ENCODE data around the gene DLGAP5.

Gene DLGAP5

GRCh38 chr14:55120571-55121495, 70.6 kb downstream of the DLGAP5 start:
- peaks cover 2% of the 10 kb centered on the region for H3K4me1 ChIP-seq (ENCODE audit: control insufficient read depth, low read depth, low read length)
- H3K27me3 ChIP-seq (ENCODE audit: insufficient read depth, low read length, poor library complexity), result no peaks in the 10 kb centered on the region
- H4K8ac ChIP-seq (ENCODE audit: low read depth, low read length), result no peak overlapping the region
- no peak overlapping the region for H3K4ac ChIP-seq (ENCODE audit: low read depth, low read length)
- H3K79me2 ChIP-seq (ENCODE audit: control insufficient read depth, insufficient read depth, low read length), result no peaks in the 10 kb centered on the region
- H3K27ac ChIP-seq (ENCODE audit: low read depth, low read length), result no peak overlapping the region
- no peak overlapping the region for H2BK5ac ChIP-seq (ENCODE audit: low read length)
- no peak overlapping the region for H4K5ac ChIP-seq (ENCODE audit: low read length)
- H3K56ac ChIP-seq (ENCODE audit: low read length), result no peak overlapping the region
- H3K18ac ChIP-seq (ENCODE audit: low read length), result no peak overlapping the region
- H3K36me3 ChIP-seq (ENCODE audit: control insufficient read depth, insufficient read depth, low read length), result no peaks in the 10 kb centered on the region
- DNase-seq, result peak; percentile 63
- no peaks in the 10 kb centered on the region for H3K79me1 ChIP-seq (ENCODE audit: low read length)
- no peak overlapping the region for H2BK120ac ChIP-seq (ENCODE audit: low read depth, low read length)
- no peak overlapping the region for H3K23ac ChIP-seq (ENCODE audit: low read length)
- no peak overlapping the region for H3K4me3 ChIP-seq (ENCODE audit: low read length)
- H2AK5ac ChIP-seq (ENCODE audit: low read length), result no peak overlapping the region
- no peak overlapping the region for H3K4me2 ChIP-seq (ENCODE audit: low read length)
- H2BK15ac ChIP-seq (replicated peaks; ENCODE audit: low read depth), result no peak overlapping the region
- WGBS (ENCODE audit: extremely low coverage, insufficient coverage, low lambda C conversion rate), result no CpG with 5 or more reads among the region's 13 CpGs
- H3K9ac ChIP-seq (ENCODE audit: low read length), result no peak overlapping the region

DNA sequence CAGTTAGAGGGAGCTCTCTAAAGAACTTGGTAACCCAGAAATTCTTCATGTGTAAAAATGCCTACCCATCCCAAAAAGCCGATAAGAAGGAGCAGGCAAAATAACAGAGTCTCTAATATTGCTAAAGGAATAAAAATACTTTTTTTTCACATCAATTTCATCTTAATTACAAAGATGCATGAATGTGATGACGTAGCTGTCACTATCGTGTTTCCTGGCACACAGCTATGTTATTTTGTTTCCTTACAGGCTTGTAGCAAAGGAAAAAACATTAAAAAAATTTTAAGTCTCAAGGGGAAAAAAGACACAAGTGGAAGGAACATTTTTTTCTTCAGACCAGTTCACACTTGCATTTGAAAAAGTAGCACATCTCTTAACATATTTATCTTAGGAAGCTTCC, 72.6 kb downstream of the DLGAP5 start:
- Histone ChIP-seq H3K79me2 (ENCODE audit: control insufficient read depth, insufficient read depth, low read length) (no peaks in the 10 kb centered on the region), H3K27ac (ENCODE audit: low read depth, low read length) (no peak overlapping the region), H3K79me1 (ENCODE audit: low read length) (no peaks in the 10 kb centered on the region), H3K4me2 (ENCODE audit: low read length) (no peak overlapping the region), H2BK120ac (ENCODE audit: low read depth, low read length) (no peak overlapping the region), H3K23ac (ENCODE audit: low read length) (no peak overlapping the region), H3K9ac (ENCODE audit: low read length) (no peak overlapping the region), H4K8ac (ENCODE audit: low read depth, low read length) (no peak overlapping the region), H3K36me3 (ENCODE audit: control insufficient read depth, insufficient read depth, low read length) (no peaks in the 10 kb centered on the region), H3K4me1 (ENCODE audit: control insufficient read depth, low read depth, low read length) (peaks cover 2% of the 10 kb centered on the region), H3K56ac (ENCODE audit: low read length) (no peak overlapping the region), H3K27me3 (ENCODE audit: insufficient read depth, low read length, poor library complexity) (no peaks in the 10 kb centered on the region), H2AK5ac (ENCODE audit: low read length) (no peak overlapping the region), H3K4ac (ENCODE audit: low read depth, low read length) (no peak overlapping the region), H4K5ac (ENCODE audit: low read length) (no peak overlapping the region), H3K4me3 (ENCODE audit: low read length) (no peak overlapping the region), H2BK5ac (ENCODE audit: low read length) (no peak overlapping the region), H2BK15ac (replicated peaks; ENCODE audit: low read depth) (no peak overlapping the region), H3K18ac (ENCODE audit: low read length) (no peak overlapping the region)
- no CpG with 5 or more reads among the region's 3 CpGs for WGBS (ENCODE audit: extremely low coverage, insufficient coverage, low lambda C conversion rate)
- DNase-seq, result no peak

GRCh38 chr14:55117803-55118441, 73.5 kb downstream of the DLGAP5 start:
- H4K8ac ChIP-seq (ENCODE audit: low read depth, low read length), result no peak overlapping the region
- no CpG with 5 or more reads among the region's 7 CpGs for WGBS (ENCODE audit: extremely low coverage, insufficient coverage, low lambda C conversion rate)

DNA sequence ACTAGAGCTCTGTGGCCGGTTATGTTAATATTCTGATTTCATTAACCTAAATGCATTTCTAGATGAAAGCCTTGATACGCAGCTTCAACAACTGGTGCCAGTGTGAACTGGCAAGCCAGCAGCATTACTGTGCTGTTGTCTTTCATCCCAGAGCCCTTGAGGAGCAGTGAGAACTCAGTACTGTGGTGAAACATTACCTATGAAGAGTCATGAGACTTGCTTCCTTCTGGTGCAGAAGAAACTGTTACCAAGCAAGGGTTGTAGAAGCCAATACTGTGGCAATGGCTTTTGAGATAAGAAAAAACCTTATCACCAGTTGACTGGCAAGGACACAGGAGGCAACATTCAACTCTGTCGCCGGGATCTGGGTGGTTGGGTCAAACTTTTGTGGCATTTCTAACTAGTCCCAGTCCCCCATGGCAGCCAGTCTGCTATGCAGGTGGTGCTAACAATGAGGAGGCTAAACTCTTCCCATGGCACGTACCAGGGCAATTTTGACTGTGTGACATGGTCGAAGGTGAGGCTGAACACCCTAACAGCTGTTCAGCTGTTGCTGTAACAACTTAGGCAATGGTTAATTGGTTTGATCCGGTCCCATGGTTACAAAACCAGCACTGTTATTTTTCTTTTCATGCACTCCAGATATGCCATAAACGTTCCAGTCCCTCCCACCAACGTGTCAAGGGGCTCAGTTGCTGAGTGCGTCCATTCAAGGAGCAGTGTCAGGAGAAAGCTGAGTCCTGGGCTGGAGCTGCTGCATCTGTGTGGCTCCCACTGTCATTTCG, 74.9 kb downstream of the DLGAP5 start:
- Histone ChIP-seq H3K4me3 (ENCODE audit: low read length) (no peak overlapping the region), H3K36me3 (ENCODE audit: control insufficient read depth, insufficient read depth, low read length) (no peaks in the 10 kb centered on the region), H2BK5ac (ENCODE audit: low read length) (no peak overlapping the region), H2AK5ac (ENCODE audit: low read length) (no peak overlapping the region), H3K9ac (ENCODE audit: low read length) (no peak overlapping the region), H3K79me2 (ENCODE audit: control insufficient read depth, insufficient read depth, low read length) (no peaks in the 10 kb centered on the region), H2BK120ac (ENCODE audit: low read depth, low read length) (no peak overlapping the region), H4K5ac (ENCODE audit: low read length) (no peak overlapping the region), H3K56ac (ENCODE audit: low read length) (no peak overlapping the region), H3K18ac (ENCODE audit: low read length) (no peak overlapping the region), H3K27ac (ENCODE audit: low read depth, low read length) (no peak overlapping the region), H2BK15ac (replicated peaks; ENCODE audit: low read depth) (no peak overlapping the region), H3K4me2 (ENCODE audit: low read length) (no peak overlapping the region), H3K4me1 (ENCODE audit: control insufficient read depth, low read depth, low read length) (peaks cover 2% of the 10 kb centered on the region), H3K27me3 (ENCODE audit: insufficient read depth, low read length, poor library complexity) (no peaks in the 10 kb centered on the region), H4K8ac (ENCODE audit: low read depth, low read length) (no peak overlapping the region), H3K79me1 (ENCODE audit: low read length) (no peaks in the 10 kb centered on the region), H3K23ac (ENCODE audit: low read length) (no peak overlapping the region), H3K4ac (ENCODE audit: low read depth, low read length) (no peak overlapping the region)
- WGBS (ENCODE audit: extremely low coverage, insufficient coverage, low lambda C conversion rate), result no CpG with 5 or more reads among the region's 11 CpGs
- DNase-seq, result no peak

More at GRCh38 chr14:55117803-55118441, 73.5 kb downstream of the DLGAP5 start:
- Histone ChIP-seq H3K9ac (ENCODE audit: low read length) (no peak overlapping the region), H3K27me3 (ENCODE audit: insufficient read depth, low read length, poor library complexity) (no peaks in the 10 kb centered on the region), H3K79me2 (ENCODE audit: control insufficient read depth, insufficient read depth, low read length) (no peaks in the 10 kb centered on the region), H4K5ac (ENCODE audit: low read length) (no peak overlapping the region), H3K27ac (ENCODE audit: low read depth, low read length) (no peak overlapping the region), H2AK5ac (ENCODE audit: low read length) (no peak overlapping the region), H3K4ac (ENCODE audit: low read depth, low read length) (no peak overlapping the region), H3K36me3 (ENCODE audit: control insufficient read depth, insufficient read depth, low read length) (no peaks in the 10 kb centered on the region), H3K4me3 (ENCODE audit: low read length) (no peak overlapping the region), H2BK15ac (replicated peaks; ENCODE audit: low read depth) (no peak overlapping the region), H3K23ac (ENCODE audit: low read length) (no peak overlapping the region), H3K18ac (ENCODE audit: low read length) (no peak overlapping the region), H2BK5ac (ENCODE audit: low read length) (no peak overlapping the region), H3K79me1 (ENCODE audit: low read length) (no peaks in the 10 kb centered on the region), H3K4me1 (ENCODE audit: control insufficient read depth, low read depth, low read length) (peaks cover 2% of the 10 kb centered on the region), H2BK120ac (ENCODE audit: low read depth, low read length) (no peak overlapping the region), H3K56ac (ENCODE audit: low read length) (no peak overlapping the region), H3K4me2 (ENCODE audit: low read length) (no peak overlapping the region)
- DNase-seq, result no peak

DNA sequence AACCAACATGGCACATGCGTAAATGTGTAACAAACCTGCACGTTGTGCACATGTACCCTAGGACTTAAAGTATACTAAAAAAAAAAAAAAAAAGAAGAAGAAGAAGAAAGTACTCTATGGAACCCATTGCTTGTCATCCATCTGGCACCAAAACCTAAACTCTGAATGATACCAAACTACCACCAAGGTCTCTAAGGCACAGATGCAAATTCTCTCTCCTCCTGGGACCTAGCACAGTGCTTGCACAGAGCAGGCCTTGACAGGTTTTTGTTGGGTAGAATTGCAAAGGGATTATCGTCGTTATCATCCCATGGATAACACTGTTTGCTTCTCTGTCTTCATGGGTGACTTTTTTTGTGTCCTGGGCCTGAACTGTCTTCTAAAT, 75.5 kb downstream of the DLGAP5 start:
- Histone ChIP-seq H3K79me1 (ENCODE audit: low read length) (no peaks in the 10 kb centered on the region), H3K27me3 (ENCODE audit: insufficient read depth, low read length, poor library complexity) (no peaks in the 10 kb centered on the region), H4K5ac (ENCODE audit: low read length) (no peak overlapping the region), H3K4me1 (ENCODE audit: control insufficient read depth, low read depth, low read length) (peaks cover 2% of the 10 kb centered on the region), H3K9ac (ENCODE audit: low read length) (no peak overlapping the region), H3K36me3 (ENCODE audit: control insufficient read depth, insufficient read depth, low read length) (no peaks in the 10 kb centered on the region), H3K4me2 (ENCODE audit: low read length) (no peak overlapping the region), H4K8ac (ENCODE audit: low read depth, low read length) (no peak overlapping the region), H3K27ac (ENCODE audit: low read depth, low read length) (no peak overlapping the region), H2BK15ac (replicated peaks; ENCODE audit: low read depth) (no peak overlapping the region), H2AK5ac (ENCODE audit: low read length) (no peak overlapping the region), H2BK5ac (ENCODE audit: low read length) (no peak overlapping the region), H2BK120ac (ENCODE audit: low read depth, low read length) (no peak overlapping the region), H3K23ac (ENCODE audit: low read length) (no peak overlapping the region), H3K4me3 (ENCODE audit: low read length) (no peak overlapping the region), H3K56ac (ENCODE audit: low read length) (no peak overlapping the region), H3K79me2 (ENCODE audit: control insufficient read depth, insufficient read depth, low read length) (no peaks in the 10 kb centered on the region), H3K18ac (ENCODE audit: low read length) (no peak overlapping the region), H3K4ac (ENCODE audit: low read depth, low read length) (no peak overlapping the region)
- no peak for DNase-seq
- no CpG with 5 or more reads among the region's 4 CpGs for WGBS (ENCODE audit: extremely low coverage, insufficient coverage, low lambda C conversion rate)

Measured in mesendoderm (in vitro differentiated cells).